CD4-positive, CD25-positive, alpha-beta regulatory T cell (primary cell): Measurements from ENCODE around the gene OPN3. TPM values are rescaled to one million over a fixed set of nuclear protein-coding genes. Genes with fewer than 3 reads are reported as not detected.

Experiments used
- ATAC-seq, 2 donors: fragments of 150-1000 bp; cut with Tn5 transposase; one replicate each; pipeline ENCODE4 v1.10.0; 2021; ENCODE audit warnings: low read depth in 2 of 2, moderate number of reproducible peaks in 2 of 2, moderate library complexity in 1 of 2
- DNase-seq, 3 donors: peaks; one replicate each; pipeline versions ENCODE4 v3.0.0 to v3.0.0-alpha.2; 2012 to 2022; ENCODE audit warnings: mixed read lengths in 1 of 3
- H3K27ac ChIP-seq: one replicate; pipeline ENCODE4 v1.7.0; 2013; ENCODE audit warnings: mild to moderate bottlenecking, low read length; ENCODE audit not compliant: insufficient read depth, poor library complexity, severe bottlenecking
- H3K27me3 ChIP-seq: one replicate; pipeline ENCODE4 v1.7.0; 2013; ENCODE audit warnings: low read length; ENCODE audit not compliant: control insufficient read depth, insufficient read depth
- H3K36me3 ChIP-seq: one replicate; pipeline ENCODE4 v1.7.0; 2013; ENCODE audit warnings: mild to moderate bottlenecking, low read length, moderate library complexity; ENCODE audit not compliant: control insufficient read depth, insufficient read depth
- H3K4me1 ChIP-seq: 2 replicates; pipeline ENCODE4 v1.7.0; 2013; ENCODE audit warnings: mild to moderate bottlenecking, low read length; ENCODE audit not compliant: insufficient read depth, control insufficient read depth, poor library complexity, severe bottlenecking
- H3K4me3 ChIP-seq: one replicate; pipeline ENCODE4 v1.7.0; 2013; ENCODE audit warnings: low read depth, mild to moderate bottlenecking, low read length, moderate library complexity
- H3K9me3 ChIP-seq, 2 experiments: 1 replicate in 1 of 2; 2 replicates in 1 of 2; pipeline ENCODE4 v1.7.0; 2013; ENCODE audit warnings: low read length in 2 of 2, mild to moderate bottlenecking in 1 of 2, moderate library complexity in 1 of 2; ENCODE audit not compliant: control insufficient read depth in 2 of 2
- H3K27ac Mint-ChIP-seq, 3 donors: one replicate each; pipeline ENCODE4 v1.8.0; 2020 to 2022; ENCODE audit warnings: mild to moderate bottlenecking in 3 of 3, mixed read lengths in 3 of 3, moderate library complexity in 2 of 3
- H3K27me3 Mint-ChIP-seq: one replicate; pipeline ENCODE4 v1.8.0; 2022; ENCODE audit warnings: mild to moderate bottlenecking, mixed read lengths
- H3K36me3 Mint-ChIP-seq: one replicate; pipeline ENCODE4 v1.8.0; 2020; ENCODE audit warnings: mixed read lengths
- H3K4me1 Mint-ChIP-seq, 4 donors: one replicate each; pipeline ENCODE4 v1.8.0; 2020 to 2022; ENCODE audit warnings: mixed read lengths in 4 of 4, mild to moderate bottlenecking in 1 of 4
- H3K4me3 Mint-ChIP-seq, 4 donors: one replicate each; pipeline ENCODE4 v1.8.0; 2020 to 2022; ENCODE audit warnings: mild to moderate bottlenecking in 4 of 4, mixed read lengths in 4 of 4, moderate library complexity in 3 of 4
- H3K9me3 Mint-ChIP-seq, 7 donors: one replicate each; pipeline ENCODE4 v1.8.0; 2020 to 2022; ENCODE audit warnings: mixed read lengths in 7 of 7, mild to moderate bottlenecking in 3 of 7, moderate library complexity in 2 of 7
- polyA plus RNA-seq, 4 donors: library from polyadenylated mRNA; unstranded; fragments of 300-500 nt; fragmentation: Illumina TruSeq; gene quantifications; one replicate each; pipeline ENCODE4 v1.2.3, GENCODE V29; 2021
- total RNA-seq: library from RNA; stranded (reverse); gene quantifications from one replicate; pipeline ENCODE4 v1.2.3, GENCODE V29; 2022

OPN3 gene
- total and polyA plus RNA-seq, 5 donors from 2014 or later = 3.3 to 20.4 (median 16.9) TPM

DNA sequence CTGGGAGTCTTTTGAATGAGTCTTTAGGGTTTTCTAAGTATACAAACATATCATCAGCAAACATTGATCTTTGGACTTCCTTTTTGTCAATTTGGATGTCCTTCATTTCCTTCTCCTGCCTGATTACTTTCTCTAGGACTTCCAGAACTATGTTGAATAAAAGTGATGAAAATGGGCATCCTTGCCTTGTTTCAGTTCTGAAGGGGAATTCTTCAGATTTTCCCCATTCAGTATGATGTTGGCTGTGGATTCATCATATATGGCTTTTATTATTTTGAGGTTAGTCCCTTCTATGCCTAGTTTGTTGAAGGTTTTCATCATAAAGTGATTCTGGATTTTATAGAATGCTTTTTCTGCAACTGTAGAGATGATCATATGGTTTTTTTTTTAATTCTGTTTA is 66.0 kb downstream of the OPN3 start:
- Mint-ChIP-seq H3K27ac (no peak overlapping the region), H3K27me3 (peaks cover 5% of the 10 kb centered on the region), H3K36me3 (no peaks in the 10 kb centered on the region), H3K4me3 (no peak overlapping the region), H3K9me3 (peaks cover 0 to 18% (median 5%) of the 10 kb centered on the region in 7 donors), H3K4me1 (peaks cover 0 to 3% (median 0%) of the 10 kb centered on the region in 4 donors)
- H3K27me3 ChIP-seq = peaks cover 10% of the 10 kb centered on the region
- H3K27ac ChIP-seq = no peak overlapping the region
- no peak for ATAC-seq
- no peak for DNase-seq
- no peak overlapping the region for H3K4me3 ChIP-seq
- H3K4me1 ChIP-seq = no peaks in the 10 kb centered on the region
- peaks cover 6 to 9% of the 10 kb centered on the region in 2 experiments for H3K9me3 ChIP-seq
- H3K36me3 ChIP-seq = no peaks in the 10 kb centered on the region

DNA sequence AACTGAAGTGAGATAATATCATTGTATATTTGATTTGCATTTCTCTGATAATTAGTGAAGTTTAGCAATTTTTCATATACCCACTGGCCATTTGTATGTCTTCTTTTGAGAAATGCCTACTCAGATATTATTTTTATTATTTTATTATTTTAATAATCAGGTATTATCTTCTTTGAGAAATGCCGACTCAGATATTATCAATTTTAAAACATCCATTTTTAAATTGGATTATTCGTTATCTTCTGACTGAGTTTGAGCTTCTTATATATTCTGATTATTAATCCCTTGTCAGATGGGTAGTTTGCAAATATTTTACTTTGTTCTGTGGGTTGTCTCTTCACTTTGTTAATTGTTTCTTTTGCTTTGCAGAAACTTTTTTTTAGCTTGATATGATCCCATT is 70.3 kb downstream of the OPN3 start:
- H3K4me1 Mint-ChIP-seq = peaks cover 0 to 3% (median 0%) of the 10 kb centered on the region in 4 donors
- H3K9me3 ChIP-seq = no peaks in the 10 kb centered on the region
- H3K4me1 ChIP-seq = no peaks in the 10 kb centered on the region
- H3K9me3 Mint-ChIP-seq = peaks cover 0 to 1% (median 0%) of the 10 kb centered on the region in 7 donors
- ATAC-seq (no peak), DNase-seq (no peak)
- peaks cover 6% of the 10 kb centered on the region for H3K27me3 ChIP-seq
- H3K27ac ChIP-seq = no peak overlapping the region
- H3K27me3 Mint-ChIP-seq = peaks cover 5% of the 10 kb centered on the region
- H3K4me3 Mint-ChIP-seq = no peak overlapping the region
- no peaks in the 10 kb centered on the region for H3K36me3 ChIP-seq
- no peaks in the 10 kb centered on the region for H3K36me3 Mint-ChIP-seq
- no peak overlapping the region for H3K27ac Mint-ChIP-seq
- no peak overlapping the region for H3K4me3 ChIP-seq

DNA sequence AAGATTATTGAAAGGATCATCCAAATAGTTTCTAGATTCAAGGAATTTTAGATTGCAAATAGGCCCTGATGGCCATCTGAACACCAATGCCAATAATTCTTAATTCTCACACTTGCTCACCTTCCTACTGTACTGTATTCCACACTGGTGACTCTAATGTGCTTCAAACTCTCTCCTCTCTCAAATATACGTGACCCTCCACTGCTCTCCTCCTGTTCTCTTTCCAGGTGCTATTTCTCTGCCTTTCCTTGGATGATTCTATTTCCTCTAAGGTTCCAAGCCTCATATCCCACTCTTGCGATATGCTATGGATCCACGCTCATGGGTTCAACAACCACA is 79.4 kb downstream of the OPN3 start:
- Histone ChIP-seq H3K4me1 (no peaks in the 10 kb centered on the region), H3K36me3 (no peaks in the 10 kb centered on the region), H3K9me3 (no peaks in the 10 kb centered on the region), H3K27ac (no peak overlapping the region), H3K27me3 (no peaks in the 10 kb centered on the region), H3K4me3 (no peak overlapping the region)
- DNase-seq = no peak
- Mint-ChIP-seq H3K27ac (no peak overlapping the region), H3K9me3 (peaks cover 0 to 1% (median 0%) of the 10 kb centered on the region in 7 donors), H3K27me3 (peaks cover 18% of the 10 kb centered on the region), H3K4me1 (no peaks in the 10 kb centered on the region), H3K36me3 (no peaks in the 10 kb centered on the region), H3K4me3 (no peak overlapping the region)
- ATAC-seq = no peak

DNA sequence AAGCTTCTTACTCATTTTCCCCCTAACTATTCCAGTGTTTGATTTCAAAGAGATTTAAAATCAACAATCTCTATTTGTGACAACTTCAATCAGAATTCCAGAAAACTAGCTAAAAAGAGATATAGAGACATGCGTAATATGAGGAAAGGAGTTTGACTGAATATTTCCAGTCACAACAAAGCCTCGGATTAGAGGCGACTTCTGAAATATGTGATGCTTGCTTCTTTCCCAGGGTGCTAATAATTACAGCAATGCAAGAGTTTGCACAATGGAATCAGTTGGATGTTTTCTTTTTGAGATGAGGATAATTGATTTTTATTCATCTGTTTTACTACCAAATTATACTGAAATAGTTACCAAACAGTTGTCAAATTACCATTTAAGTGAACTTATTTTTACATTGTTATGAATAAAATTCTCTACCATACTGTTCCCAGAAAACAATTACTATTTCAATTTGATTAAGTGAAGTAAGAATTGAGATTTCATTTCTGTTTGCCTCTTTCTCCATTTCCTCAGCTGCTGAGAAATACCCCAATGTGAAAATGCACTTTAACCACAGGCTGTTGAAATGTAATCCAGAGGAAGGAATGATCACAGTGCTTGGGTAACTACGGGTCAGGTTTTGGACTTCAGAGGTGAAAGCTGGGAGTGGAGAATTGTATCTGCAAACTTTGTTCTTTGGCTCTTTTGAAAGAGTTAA is 79.9 kb downstream of the OPN3 start:
- no peak for ATAC-seq
- Histone ChIP-seq H3K27me3 (no peaks in the 10 kb centered on the region), H3K9me3 (no peaks in the 10 kb centered on the region), H3K27ac (no peak overlapping the region), H3K36me3 (no peaks in the 10 kb centered on the region), H3K4me3 (no peak overlapping the region), H3K4me1 (no peaks in the 10 kb centered on the region)
- H3K27me3 Mint-ChIP-seq = peaks cover 18% of the 10 kb centered on the region
- H3K27ac Mint-ChIP-seq = no peak overlapping the region
- H3K4me1 Mint-ChIP-seq = no peaks in the 10 kb centered on the region
- no peak overlapping the region for H3K4me3 Mint-ChIP-seq
- H3K9me3 Mint-ChIP-seq = peaks cover 0 to 1% (median 0%) of the 10 kb centered on the region in 7 donors
- DNase-seq = no peak
- no peaks in the 10 kb centered on the region for H3K36me3 Mint-ChIP-seq

DNA sequence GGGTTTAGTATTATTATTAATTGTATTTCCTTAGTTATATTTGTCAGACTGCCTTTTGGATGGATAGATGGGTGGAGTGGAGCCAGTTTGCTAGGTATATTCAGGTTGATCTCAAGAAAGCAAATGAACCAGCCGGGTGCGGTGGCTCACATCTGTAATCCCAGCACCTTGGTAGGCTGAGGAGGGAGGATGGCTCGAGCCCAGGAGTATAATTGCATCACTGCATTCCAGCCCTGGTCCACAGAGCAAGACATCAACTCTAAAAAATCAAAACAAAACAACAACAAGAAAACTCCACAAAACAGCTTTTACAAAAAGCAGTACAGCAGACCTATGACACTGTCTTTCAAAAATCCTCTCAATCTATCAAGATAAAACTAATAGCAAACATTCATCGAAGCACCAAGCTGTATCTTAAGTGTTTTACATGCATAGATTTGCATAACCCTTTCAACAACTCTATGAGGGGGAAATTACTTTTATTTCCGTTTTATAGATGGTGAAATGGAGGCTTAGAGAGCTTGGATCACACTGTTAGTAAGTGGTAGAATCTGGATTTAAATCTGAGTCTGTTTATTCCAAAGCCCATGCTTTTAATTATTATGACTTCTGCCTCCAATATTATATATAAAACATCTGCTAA is 82.5 kb downstream of the OPN3 start:
- Mint-ChIP-seq H3K4me1 (peaks cover 1 to 3% (median 2%) of the 10 kb centered on the region in 4 donors), H3K4me3 (no peak overlapping the region), H3K27ac (no peak overlapping the region), H3K27me3 (peaks cover 23% of the 10 kb centered on the region), H3K36me3 (no peaks in the 10 kb centered on the region), H3K9me3 (no peaks in the 10 kb centered on the region)
- ATAC-seq = no peak
- H3K27me3 ChIP-seq = no peaks in the 10 kb centered on the region
- H3K9me3 ChIP-seq = no peaks in the 10 kb centered on the region
- no peak overlapping the region for H3K4me3 ChIP-seq
- H3K36me3 ChIP-seq = no peaks in the 10 kb centered on the region
- no peak overlapping the region for H3K27ac ChIP-seq
- H3K4me1 ChIP-seq = peaks cover under 1% of the 10 kb centered on the region
- no peak for DNase-seq

GRCh38 chr1:241557031-241557430 is 83.1 kb downstream of the OPN3 start:
- no peak for ATAC-seq
- Histone ChIP-seq H3K27me3 (no peaks in the 10 kb centered on the region), H3K4me1 (peaks cover 7% of the 10 kb centered on the region), H3K9me3 (no peaks in the 10 kb centered on the region), H3K4me3 (no peak overlapping the region), H3K36me3 (no peaks in the 10 kb centered on the region), H3K27ac (no peak overlapping the region)
- Mint-ChIP-seq H3K9me3 (no peaks in the 10 kb centered on the region), H3K4me1 (peaks cover 2 to 8% (median 6%) of the 10 kb centered on the region in 4 donors), H3K36me3 (no peaks in the 10 kb centered on the region), H3K27me3 (peaks cover 24% of the 10 kb centered on the region), H3K4me3 (no peak overlapping the region), H3K27ac (no peak overlapping the region)
- DNase-seq = no peak

DNA sequence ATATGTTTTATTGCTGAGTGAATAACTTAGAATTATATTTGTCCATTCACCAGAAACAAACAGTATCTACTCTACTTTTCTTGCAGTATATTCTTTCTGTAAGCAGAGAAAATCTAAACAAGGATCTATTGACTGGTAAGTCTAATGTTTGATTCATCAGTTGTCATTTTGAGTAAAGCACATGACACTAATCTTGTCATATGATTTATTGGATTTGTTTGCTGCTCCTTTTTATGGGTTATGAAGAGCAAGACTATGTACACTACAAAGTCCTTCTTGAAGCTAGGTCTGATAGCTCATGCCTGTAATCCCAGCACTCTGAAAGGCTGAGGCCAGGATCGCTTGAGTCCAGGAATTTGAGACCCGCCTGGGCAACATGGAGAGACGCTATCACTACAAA is 84.6 kb downstream of the OPN3 start:
- ATAC-seq (no peak), DNase-seq (no peak)
- Histone ChIP-seq H3K4me3 (no peak overlapping the region), H3K27ac (no peak overlapping the region), H3K4me1 (peaks cover 18% of the 10 kb centered on the region), H3K9me3 (no peaks in the 10 kb centered on the region), H3K27me3 (no peaks in the 10 kb centered on the region), H3K36me3 (no peaks in the 10 kb centered on the region)
- Mint-ChIP-seq H3K27me3 (peaks cover 18% of the 10 kb centered on the region), H3K9me3 (peaks cover 0 to 3% (median 0%) of the 10 kb centered on the region in 7 donors), H3K4me1 (peaks cover 9 to 20% (median 19%) of the 10 kb centered on the region in 4 donors), H3K27ac (no peak overlapping the region), H3K36me3 (no peaks in the 10 kb centered on the region), H3K4me3 (no peak overlapping the region)
